ENCODE results near the gene SPAAR. TPM values are rescaled to one million over a fixed set of nuclear protein-coding genes. Genes with fewer than 3 reads are reported as not detected.
A peak's percentile ranks its signal among the peaks of the same experiment; 100 is the strongest.

Gene SPAAR
- total RNA-seq (0.07 and 0.09 TPM in 2 replicates), polyA plus RNA-seq (0.15 TPM in 1 of 2 replicates, not detected in the other)

GRCh38 chr9:35909274-35909673, at the start of gene SPAAR:
Gene SPAAR (plus strand): TSS chr9:35909490. CDS start chr9:35910464, 974 bp downstream.
- Histone ChIP-seq H3K4me1 (ENCODE audit: low read depth) (peaks cover 34% of the 10 kb centered on the region), H3K36me3 (no peaks in the 10 kb centered on the region), H3K9me3 (ENCODE audit: low read depth) (no peaks in the 10 kb centered on the region), H3K27me3 (no peaks in the 10 kb centered on the region), H3K27ac (peak within 1 kb of the TSS; percentile 63), H3K4me3 (no peak within 1 kb of the TSS)
- no peak for DNase-seq (ENCODE audit: low read depth in 1 of 2, low spot score in 1 of 2)
- TF ChIP-seq CTCF (IDR thresholded peaks at IDR 0.05; ENCODE audit: low read depth, low read length), result no peak

- H3K27ac ChIP-seq, result no peak overlapping the region
- no peaks in the 10 kb centered on the region for H3K36me3 ChIP-seq
- no peaks in the 10 kb centered on the region for H3K9me3 ChIP-seq (ENCODE audit: low read depth)
- H3K4me3 ChIP-seq, result no peak overlapping the region
- H3K4me1 ChIP-seq (ENCODE audit: low read depth), result no peaks in the 10 kb centered on the region
- no peaks in the 10 kb centered on the region for H3K27me3 ChIP-seq
- TF ChIP-seq CTCF (IDR thresholded peaks at IDR 0.05; ENCODE audit: low read depth, low read length), result no peak
- no peak for DNase-seq (ENCODE audit: low read depth in 1 of 2, low spot score in 1 of 2)
Measured at GRCh38 chr9:35859990-35860339, 49.3 kb upstream of the SPAAR start.

GRCh38 chr9:35861161-35861897, 48.0 kb upstream of the SPAAR start:
- H3K27ac ChIP-seq, result no peak overlapping the region
- H3K9me3 ChIP-seq (ENCODE audit: low read depth), result no peaks in the 10 kb centered on the region
- H3K4me3 ChIP-seq, result no peak overlapping the region
- TF ChIP-seq CTCF (IDR thresholded peaks at IDR 0.05; ENCODE audit: low read depth, low read length), result no peak
- DNase-seq (ENCODE audit: low read depth in 1 of 2, low spot score in 1 of 2), result no peak
- no peaks in the 10 kb centered on the region for H3K36me3 ChIP-seq
- H3K4me1 ChIP-seq (ENCODE audit: low read depth), result no peaks in the 10 kb centered on the region
- no peaks in the 10 kb centered on the region for H3K27me3 ChIP-seq

GRCh38 chr9:35862328-35862727, 47.0 kb upstream of the SPAAR start:
- Histone ChIP-seq H3K4me1 (ENCODE audit: low read depth) (no peaks in the 10 kb centered on the region), H3K4me3 (no peak overlapping the region), H3K27ac (no peak overlapping the region), H3K9me3 (ENCODE audit: low read depth) (no peaks in the 10 kb centered on the region), H3K27me3 (no peaks in the 10 kb centered on the region), H3K36me3 (no peaks in the 10 kb centered on the region)
- no peak for DNase-seq (ENCODE audit: low read depth in 1 of 2, low spot score in 1 of 2)
- TF ChIP-seq CTCF (IDR thresholded peaks at IDR 0.05; ENCODE audit: low read depth, low read length), result no peak

- Histone ChIP-seq H3K4me3 (no peak overlapping the region), H3K27me3 (no peaks in the 10 kb centered on the region), H3K9me3 (ENCODE audit: low read depth) (no peaks in the 10 kb centered on the region), H3K27ac (no peak overlapping the region), H3K4me1 (ENCODE audit: low read depth) (no peaks in the 10 kb centered on the region), H3K36me3 (no peaks in the 10 kb centered on the region)
- TF ChIP-seq CTCF (IDR thresholded peaks at IDR 0.05; ENCODE audit: low read depth, low read length), result no peak
- no peak for DNase-seq (ENCODE audit: low read depth in 1 of 2, low spot score in 1 of 2)
Measured at GRCh38 chr9:35863583-35863982, 45.7 kb upstream of the SPAAR start.
